ENCODE data around the gene RPS27L.
A peak's percentile ranks its signal among the peaks of the same experiment; 100 is the strongest.

RPS27L gene

GRCh38 chr15:63191895-63192618 lies 34.8 kb upstream of the RPS27L start:
- peak overlapping the region; percentile 94 for H3K4me3 ChIP-seq (ENCODE audit: low read length)
- peaks cover 10% of the 10 kb centered on the region; the same call in 1 of the 2 replicates for H4K20me1 ChIP-seq (ENCODE audit: insufficient read depth, low read length)
- peaks cover 76% of the 10 kb centered on the region for H3K4me1 ChIP-seq (ENCODE audit: low read length)
- peak overlapping the region; percentile 97 for H3K4me2 ChIP-seq (ENCODE audit: low read length)
- H3K9ac ChIP-seq (ENCODE audit: low read length): peak overlapping the region; percentile 59
- H3K36me3 ChIP-seq (replicated peaks; ENCODE audit: low read depth, low read length): no peaks in the 10 kb centered on the region
- TF ChIP-seq CTCF (IDR thresholded peaks at IDR 0.05; ENCODE audit: low read depth, low read length) (no peak), EZH2phosphoT487 (IDR thresholded peaks at IDR 0.05; ENCODE audit: low read depth) (no peak)
- H3K79me2 ChIP-seq (ENCODE audit: low read length): peaks cover 54% of the 10 kb centered on the region
- no peaks in the 10 kb centered on the region for H3K27me3 ChIP-seq (ENCODE audit: low read depth, low read length)
- no peak overlapping the region for H2AFZ ChIP-seq (ENCODE audit: low read depth, low read length)
- H3K27ac ChIP-seq (ENCODE audit: low read length): peak overlapping the region; percentile 96
- no peaks in the 10 kb centered on the region for H3K9me3 ChIP-seq (ENCODE audit: insufficient read depth, low read length)

DNA sequence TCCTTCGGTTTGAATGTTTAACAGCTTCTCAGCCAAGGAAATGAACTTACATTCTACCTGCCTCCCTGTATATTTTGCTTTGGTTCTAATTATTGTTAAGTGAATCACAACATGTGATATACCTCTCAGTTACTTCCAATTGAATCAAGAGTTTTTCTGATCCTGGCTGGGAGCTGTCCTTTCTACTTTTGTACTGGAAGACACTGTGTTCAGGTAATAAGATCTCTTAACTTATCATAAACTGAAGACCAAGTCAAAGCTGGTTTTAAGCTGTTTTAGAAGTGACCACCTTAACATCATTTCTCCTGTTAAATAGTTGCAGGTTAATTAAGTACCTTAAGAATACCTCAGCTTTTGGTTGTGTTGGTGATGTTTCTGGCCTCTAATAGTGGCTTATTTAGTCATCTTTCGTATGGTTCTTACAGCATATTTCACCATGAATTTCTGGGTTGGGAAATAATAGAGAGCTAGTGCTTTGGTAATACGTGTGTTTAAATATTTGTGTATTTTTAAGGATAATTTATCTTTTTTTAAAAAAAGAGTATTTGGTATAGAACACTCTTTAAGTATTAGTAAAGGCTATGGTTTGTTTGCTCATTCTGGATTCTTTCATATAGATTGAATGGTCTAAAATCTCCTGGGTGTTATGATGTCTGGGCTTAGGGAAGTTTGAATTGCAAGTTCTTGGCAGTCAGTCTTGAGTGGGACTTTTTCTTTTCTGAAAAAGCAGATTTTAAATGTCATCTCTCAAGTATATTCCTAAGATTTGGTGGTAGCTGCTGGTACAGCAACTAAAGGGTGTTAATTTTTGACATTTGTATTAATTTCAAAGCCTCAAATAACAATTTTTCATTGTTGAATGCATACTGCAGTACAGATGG lies 33.7 kb upstream of the RPS27L start:
- H3K4me3 ChIP-seq (ENCODE audit: low read length): peak overlapping the region; percentile 94
- peaks cover 10% of the 10 kb centered on the region; the same call in 1 of the 2 replicates for H4K20me1 ChIP-seq (ENCODE audit: insufficient read depth, low read length)
- peaks cover 70% of the 10 kb centered on the region for H3K4me1 ChIP-seq (ENCODE audit: low read length)
- H3K9ac ChIP-seq (ENCODE audit: low read length): peak overlapping the region; percentile 89; the same call in 1 of the 2 replicates
- TF ChIP-seq CTCF (IDR thresholded peaks at IDR 0.05; ENCODE audit: low read depth, low read length): no peak
- no peak for TF ChIP-seq EZH2phosphoT487 (IDR thresholded peaks at IDR 0.05; ENCODE audit: low read depth)
- no peaks in the 10 kb centered on the region for H3K36me3 ChIP-seq (replicated peaks; ENCODE audit: low read depth, low read length)
- no peaks in the 10 kb centered on the region for H3K27me3 ChIP-seq (ENCODE audit: low read depth, low read length)
- peak overlapping the region; percentile 96 for H3K27ac ChIP-seq (ENCODE audit: low read length)
- peaks cover 49% of the 10 kb centered on the region for H3K79me2 ChIP-seq (ENCODE audit: low read length)
- no peak overlapping the region for H2AFZ ChIP-seq (ENCODE audit: low read depth, low read length)
- no peaks in the 10 kb centered on the region for H3K9me3 ChIP-seq (ENCODE audit: insufficient read depth, low read length)
- peak overlapping the region; percentile 97 for H3K4me2 ChIP-seq (ENCODE audit: low read length)

DNA sequence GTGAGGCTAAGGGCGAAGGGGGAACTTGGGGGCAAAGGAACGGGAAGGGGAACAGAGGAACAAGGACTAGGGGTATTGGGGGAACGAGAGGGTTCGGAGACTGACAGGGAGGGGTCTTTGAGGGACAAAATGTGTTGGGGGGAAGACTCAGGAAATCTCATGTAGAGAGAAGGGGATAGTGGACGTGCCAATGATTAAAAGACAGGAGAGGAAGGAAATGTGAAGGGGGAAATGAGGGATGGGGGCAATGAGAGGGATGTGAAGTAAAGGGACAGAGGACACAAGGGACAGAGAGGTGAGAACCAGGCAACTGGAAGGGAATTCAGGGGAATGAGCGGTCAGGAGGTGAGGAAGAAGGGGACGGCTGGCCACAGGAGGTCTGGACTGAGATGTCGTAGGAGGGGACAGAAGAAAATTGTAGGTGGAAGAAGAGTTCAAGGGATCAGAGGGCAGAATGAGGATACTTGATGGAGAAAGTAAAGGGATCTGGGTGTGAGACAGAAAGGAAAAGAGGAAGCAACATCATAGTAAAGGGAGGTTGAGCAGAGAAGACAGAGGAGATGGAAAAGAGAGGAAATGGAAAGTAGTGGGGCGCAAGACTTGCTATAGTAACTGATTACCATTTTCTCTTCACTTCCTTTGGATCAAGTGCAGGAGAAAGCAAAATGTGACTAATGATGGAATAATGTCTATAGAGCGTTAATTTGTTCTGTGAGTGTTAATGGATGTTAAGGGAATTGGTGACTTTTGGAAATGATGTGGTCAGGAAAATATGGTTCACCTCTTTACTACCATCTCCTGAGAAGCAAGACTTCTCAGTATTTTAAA lies 32.9 kb upstream of the RPS27L start:
- peak overlapping the region; percentile 21; the same call in 1 of the 2 replicates for H3K27ac ChIP-seq (ENCODE audit: low read length)
- TF ChIP-seq CTCF (IDR thresholded peaks at IDR 0.05; ENCODE audit: low read depth, low read length): no peak
- no peak for TF ChIP-seq EZH2phosphoT487 (IDR thresholded peaks at IDR 0.05; ENCODE audit: low read depth)

More for the DNA sequence above, 32.9 kb upstream of the RPS27L start:
- Histone ChIP-seq H3K4me1 (ENCODE audit: low read length) (peaks cover 62% of the 10 kb centered on the region), H3K4me3 (ENCODE audit: low read length) (peak overlapping the region; percentile 94), H3K27me3 (ENCODE audit: low read depth, low read length) (no peaks in the 10 kb centered on the region), H3K9ac (ENCODE audit: low read length) (peak overlapping the region; percentile 89), H3K36me3 (replicated peaks; ENCODE audit: low read depth, low read length) (no peaks in the 10 kb centered on the region), H4K20me1 (ENCODE audit: insufficient read depth, low read length) (peaks cover 8% of the 10 kb centered on the region; the same call in 1 of the 2 replicates), H2AFZ (ENCODE audit: low read depth, low read length) (0 out of 2 replicates have a peak overlapping the region, but pooled peaks have one; percentile 12), H3K9me3 (ENCODE audit: insufficient read depth, low read length) (no peaks in the 10 kb centered on the region), H3K4me2 (ENCODE audit: low read length) (peak overlapping the region; percentile 97), H3K79me2 (ENCODE audit: low read length) (peaks cover 40% of the 10 kb centered on the region)
